HG03095 (cell line): ENCODE data around the gene CMTM1.
"Not testable (repeated sequence)": the region's sequence is repeated elsewhere in the genome, so short reads cannot be mapped to it uniquely, and the experiment has no call there.

Source experiments
- ATAC-seq: cut with Tn5 transposase; IDR thresholded peaks from one replicate; pipeline ENCODE4 v1.9.1; 2021; ENCODE audit warnings: moderate library complexity; ENCODE audit not compliant: unreplicated experiment

Gene CMTM1

DNA sequence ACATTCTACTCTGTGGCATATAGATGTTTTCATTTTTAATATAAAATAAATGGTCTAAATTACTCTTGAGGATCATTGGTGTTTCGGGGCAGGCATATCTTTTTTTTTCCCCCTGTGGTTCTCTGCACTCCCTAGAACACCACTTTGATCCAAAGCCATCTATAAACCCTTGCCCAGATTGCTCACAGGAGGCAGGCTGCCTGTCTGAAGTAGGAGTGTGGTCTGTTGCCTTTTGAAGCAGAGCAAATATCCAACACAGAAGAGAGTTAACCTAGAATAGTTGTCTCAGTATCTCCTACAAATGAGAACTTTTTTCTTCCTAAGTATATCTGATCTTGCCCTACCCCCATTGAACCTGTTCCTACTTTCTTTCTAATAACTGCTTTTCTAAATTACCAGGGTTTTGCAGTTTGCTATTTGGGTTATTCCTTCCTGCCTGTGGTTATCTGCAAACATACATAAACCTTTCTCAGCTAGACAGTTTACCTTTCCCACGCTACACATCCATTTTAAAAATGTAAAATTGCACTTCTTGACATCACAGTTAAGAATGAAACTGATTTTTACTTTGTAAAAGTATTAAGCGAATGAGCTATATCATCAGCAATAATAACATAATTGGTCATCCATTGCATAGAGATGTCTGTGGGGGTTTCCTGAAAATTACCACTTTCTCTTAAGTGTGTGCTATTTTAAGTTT lies 4.7 kb upstream of the CMTM1 start:
- ATAC-seq: no peak

DNA sequence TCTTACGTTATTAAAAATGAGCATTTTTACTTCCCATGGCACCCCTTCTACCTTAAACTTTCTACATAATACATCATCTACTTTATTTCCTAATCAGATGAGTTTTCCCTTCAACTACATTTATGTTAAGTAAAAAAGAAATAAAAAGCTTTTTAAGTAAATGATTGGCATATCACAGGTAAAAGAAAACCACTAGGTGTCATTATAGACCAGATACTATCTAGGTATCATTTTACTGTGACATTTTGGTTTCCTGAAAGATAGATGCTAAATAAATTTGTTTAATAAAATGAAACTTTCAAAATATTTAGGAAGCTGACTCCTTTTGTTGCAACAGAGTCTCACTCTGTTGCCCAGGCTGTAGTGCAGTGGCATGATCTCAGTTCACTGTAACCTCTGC lies 3.8 kb upstream of the CMTM1 start:
- no peak for ATAC-seq

DNA sequence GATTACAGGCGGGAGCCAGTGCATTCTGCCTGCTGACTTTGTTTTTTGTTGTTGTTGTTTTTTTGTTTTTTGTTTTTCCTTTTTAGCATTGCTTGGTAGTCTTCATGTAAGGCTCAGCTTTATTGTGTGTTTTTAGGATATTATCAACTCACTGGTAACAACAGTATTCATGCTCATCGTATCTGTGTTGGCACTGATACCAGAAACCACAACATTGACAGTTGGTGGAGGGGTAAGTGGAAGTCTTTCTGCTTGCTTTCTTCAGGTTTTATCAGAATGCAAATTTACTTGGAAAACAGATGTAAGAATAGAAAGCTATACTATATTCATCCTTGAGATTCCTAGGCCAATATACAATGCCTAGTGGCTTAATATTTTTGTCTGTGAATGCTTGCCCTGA lies 3.3 kb upstream of the CMTM1 start:
- no peak for ATAC-seq

DNA sequence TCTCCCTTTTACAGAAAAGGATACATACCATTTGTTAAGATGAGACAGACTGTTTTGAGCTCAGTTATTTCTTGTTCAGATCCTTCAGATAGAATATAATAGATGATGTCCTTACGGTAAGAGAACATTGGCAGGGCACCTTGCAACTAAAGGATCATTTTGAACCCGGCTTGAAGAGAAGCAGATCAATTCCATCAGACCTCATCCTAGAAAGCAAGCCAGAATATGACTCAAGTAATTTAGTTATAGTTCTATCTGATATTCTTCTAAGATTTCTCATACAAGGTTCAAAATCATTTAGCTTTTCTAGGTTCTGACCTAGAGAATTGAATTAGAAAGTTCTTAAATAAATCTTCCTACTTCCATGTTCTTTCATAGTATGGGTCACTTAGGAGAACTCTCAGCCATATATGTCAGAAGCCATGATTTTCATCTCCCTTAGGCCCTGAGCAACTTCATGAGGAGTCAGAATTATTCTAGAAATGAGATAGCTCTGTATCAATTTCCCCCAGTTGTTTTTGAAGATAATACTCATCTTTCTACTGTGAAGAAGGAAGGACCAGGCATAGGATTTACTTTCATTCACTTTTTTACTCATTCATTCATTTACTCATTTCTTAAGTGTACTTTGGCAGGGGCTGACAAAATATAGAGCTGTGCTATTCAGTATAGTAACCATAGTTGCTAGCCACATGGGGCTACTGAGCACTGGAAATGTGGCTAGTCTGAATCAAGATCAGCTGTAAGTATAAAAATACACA lies 2.5 kb upstream of the CMTM1 start:
- no peak for ATAC-seq

DNA sequence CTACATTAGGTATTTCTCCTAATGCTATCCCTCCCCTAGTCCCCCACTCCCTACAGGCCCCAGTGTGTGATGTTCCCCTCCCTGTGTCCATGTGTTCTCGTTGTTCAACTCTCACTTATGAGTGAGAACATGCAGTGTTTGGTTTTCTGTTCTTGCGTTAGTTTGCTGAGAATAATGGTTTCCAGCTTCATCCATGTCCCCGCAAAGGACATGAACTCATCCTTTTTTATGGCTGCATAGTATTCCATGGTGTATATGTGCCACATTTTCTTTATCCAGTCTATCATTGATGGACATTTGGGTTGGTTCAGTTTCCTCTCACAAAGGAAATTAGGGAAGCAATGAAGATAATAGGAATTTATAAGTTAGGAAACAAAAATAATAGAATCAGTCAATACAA lies 1.0 kb downstream of the CMTM1 start:
- not testable (repeated sequence) for ATAC-seq

DNA sequence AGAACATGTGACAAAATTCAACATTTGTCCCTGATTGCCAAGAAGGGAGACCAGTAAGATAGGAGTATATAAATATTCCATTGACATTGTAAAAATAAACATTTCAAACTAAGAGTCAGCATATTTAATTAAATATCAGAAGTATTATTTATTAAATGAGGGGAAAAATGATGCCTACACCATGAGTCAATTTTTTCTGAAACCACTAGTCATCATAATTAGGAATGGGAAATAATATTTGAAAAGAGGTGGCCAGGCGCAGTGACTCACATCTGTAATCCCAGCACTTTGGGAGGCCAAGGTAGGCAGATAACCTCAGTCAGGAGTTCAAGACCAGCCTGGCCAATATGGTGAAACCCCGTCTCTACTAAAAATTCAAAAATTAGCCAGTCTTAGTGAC lies 2.1 kb downstream of the CMTM1 start:
- no peak for ATAC-seq

DNA sequence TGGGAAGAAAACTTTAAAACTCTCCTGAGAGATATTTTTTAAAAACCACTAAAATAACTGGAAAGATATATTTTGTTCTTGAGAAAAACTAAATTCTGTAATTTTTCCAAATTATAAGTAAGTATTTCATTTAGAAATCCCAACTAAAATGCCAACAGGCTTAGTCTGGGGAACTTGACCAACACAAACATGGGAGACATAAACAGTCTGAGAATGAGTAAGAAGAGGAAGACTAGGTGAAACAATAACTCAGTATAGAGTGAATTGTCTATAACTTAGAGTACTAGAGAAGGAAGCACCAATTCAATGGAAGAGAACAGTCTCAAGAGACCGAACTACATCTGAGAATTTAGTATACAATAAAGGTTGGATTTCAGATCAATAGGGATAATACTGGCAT lies 2.9 kb downstream of the CMTM1 start:
- no peak for ATAC-seq

DNA sequence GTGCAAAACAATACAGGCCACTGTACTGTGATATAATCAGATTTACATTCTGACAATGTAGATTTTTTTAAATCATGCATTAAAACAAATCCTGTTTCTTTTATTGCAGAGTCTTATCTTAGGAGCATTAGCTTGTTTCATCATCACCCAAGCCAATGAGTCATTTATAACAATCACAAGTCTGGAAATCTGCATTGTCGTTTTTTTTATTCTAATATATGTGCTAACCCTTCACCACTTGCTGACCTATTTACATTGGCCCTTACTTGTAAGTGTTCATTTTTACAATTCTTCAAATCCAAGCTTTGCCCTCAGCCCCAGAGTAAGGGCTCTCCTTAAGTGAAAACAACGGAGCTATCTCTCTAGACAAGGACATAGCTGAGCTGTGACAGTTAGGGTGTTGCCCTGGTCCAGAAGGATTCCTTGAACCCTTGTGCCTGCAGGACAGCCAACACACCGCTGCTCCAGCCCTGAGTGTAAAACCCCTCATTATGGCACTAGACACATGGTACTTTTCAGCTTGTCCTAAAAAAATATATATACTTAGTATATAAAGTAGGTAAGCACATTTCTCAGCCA lies 3.7 kb downstream of the CMTM1 start:
- ATAC-seq: no peak

DNA sequence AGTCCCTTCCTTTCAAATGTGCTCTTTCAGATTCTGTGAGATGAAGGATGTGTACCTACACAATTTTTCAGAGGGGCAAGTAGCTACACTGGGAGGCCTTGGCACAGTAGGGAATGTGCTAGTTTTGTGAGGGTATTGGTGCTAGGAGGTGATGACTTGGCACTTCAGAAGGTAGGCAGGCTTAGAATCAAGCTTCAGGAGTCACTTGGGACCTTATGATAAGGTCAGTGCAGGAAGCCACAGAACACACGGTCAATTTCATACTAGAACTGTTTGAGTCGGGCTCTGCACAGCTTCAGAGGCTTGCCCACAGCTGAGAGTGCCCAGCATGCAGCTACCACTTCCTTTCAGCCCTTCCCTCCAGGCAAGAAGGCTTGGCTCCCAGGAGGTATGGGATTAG lies 6.1 kb downstream of the CMTM1 start:
- ATAC-seq: no peak

DNA sequence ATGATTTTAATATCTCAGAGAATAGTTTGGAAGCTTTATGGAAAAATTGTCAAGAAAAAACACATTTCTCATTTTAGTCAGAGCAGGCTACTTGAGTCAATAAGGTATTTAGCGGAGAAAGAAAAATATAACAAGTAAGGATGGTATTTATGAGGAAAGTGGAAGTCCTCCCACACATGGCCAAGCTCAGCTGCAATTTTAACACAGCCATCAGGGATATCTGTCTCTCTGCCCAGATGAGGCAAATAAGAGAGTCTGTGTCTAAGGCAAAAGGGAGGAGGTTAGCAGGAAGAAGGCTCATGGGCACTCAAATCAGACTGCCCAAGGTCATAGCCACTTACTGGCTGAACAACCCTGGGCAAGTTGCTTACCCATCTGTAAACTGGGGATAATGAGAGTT lies 7.8 kb downstream of the CMTM1 start:
- ATAC-seq: no peak

DNA sequence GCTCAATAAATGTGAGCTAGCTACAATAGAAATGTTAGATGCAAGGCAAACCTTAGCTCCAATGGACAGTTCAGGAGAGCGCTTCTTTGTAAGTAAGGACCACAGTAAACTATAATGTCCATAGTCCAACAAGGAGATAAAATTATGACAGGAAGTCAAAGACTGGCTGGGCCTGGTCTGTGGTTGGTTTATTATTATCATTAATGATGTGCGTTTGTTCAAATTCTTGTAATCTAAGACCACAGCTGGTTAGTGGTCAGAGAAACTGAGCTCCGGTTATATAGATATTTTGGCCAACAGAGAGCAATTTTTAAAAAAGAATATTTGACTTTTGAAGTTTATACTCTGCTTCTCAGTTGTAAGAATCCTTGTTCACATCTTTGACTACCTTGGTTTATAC lies 8.3 kb downstream of the CMTM1 start:
- no peak for ATAC-seq

DNA sequence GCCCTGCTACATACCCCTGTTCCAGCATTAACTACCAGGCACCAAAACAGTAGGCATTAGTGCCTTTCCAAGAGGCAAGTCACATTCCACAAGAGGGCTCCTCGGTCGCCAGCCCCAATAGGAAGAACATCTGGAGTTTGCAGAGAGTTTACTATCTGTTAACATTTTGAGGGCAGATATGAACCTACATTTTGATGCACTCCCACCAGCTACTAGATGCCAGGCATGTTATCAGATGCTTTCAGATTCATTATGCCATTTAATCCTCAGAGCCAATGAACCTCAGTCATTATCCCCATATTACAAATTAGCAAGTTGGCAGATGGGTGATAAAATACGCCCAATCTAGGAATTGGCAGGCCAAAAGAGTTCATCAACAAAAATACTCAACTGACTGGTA lies 8.8 kb downstream of the CMTM1 start:
- ATAC-seq: no peak

DNA sequence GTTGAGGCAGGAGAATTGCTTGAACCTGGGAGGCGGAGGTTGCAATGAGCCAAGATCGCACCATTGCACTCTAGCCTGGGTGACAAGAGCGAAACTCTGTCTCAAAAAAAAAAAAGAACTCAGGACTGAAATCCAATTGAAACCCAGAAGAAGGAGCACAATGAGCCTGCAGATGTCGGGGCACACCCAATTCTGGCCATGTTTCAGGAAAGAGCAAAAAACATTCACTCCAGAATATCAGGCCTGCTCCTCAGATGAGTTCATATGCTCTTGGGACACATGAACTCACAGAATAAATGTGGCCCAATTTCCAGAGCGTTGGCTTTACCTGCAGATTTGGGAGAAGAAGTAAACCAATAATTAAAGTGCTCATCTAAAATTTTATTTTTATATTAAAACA lies 10.1 kb downstream of the CMTM1 start:
- ATAC-seq: no peak

DNA sequence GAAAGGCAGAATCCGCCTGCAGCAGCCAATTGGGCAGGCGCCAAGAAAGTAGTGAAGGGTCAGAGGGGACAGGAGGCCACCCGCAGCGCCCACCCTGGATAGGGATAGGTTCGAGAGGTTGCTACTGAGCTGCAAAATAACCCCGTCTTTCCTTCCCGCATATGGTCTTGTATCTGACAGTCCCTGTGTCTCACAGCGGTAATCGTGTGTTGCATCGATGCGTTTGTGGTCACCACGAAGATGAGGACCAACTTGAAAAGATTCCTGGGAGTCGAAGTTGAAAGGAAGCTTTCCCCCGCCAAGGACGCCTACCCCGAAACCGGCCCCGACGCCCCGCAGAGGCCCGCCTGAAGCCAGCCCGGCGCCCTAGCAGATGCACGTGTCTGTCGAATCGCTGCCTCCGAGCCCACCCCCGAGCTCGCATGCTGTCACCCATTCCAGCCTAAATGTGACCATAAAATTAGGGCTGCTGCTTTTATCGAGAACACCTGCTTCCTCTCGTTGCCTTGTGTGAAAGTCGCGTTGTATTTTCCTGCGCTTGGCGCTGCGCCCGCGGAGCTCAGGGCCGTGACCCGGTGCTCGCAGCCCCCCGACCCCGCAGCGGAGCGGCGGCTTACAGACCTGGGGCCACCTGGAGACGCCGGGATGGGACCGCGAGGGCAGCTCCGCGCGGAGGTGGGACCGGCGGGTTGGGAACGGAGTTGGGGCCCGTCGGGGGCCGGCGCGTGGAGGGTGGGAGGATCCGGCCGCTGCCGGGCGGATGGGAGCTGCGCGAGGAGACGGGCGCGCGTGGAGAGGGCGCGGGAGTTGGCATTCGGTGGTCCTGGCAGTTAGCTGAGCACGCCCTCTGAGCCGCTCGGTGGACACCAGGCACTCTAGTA lies 12.7 kb downstream of the CMTM1 start, which contains the start of gene CMTM2:
Gene CMTM2 (plus strand): TSS at position 813 of the 881 bp plus-strand sequence. CDS start 145 bp downstream, outside the sequence.
- no peak for ATAC-seq

DNA sequence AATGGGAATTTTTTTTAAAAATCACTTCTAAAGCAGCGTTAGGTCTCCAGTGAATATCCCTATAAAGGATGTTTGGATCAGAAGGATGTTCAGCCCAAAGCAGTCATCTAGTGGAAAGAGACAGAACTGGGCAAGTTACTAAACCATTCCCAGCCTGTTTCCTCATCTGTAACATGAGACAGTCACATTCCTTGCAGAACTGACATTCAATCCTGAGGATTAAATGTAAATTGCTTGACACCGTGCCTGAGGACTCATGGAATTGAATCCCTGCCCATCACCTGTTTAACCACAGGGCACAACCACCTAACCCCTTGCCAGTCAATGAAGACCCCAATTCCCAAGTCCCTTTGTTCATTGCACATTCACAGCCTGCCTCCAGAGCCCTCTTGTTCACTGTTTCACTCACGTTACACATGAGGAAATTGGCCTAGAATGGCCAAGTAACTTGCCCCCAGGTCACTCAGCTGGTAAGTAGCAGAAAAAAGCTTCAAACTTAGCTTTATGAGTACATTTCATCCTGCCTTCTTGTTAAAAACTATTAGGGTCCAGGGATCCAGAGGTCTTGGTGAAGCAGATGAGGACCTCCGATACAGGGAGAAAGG lies 14.5 kb downstream of the CMTM1 start:
- no peak for ATAC-seq

DNA sequence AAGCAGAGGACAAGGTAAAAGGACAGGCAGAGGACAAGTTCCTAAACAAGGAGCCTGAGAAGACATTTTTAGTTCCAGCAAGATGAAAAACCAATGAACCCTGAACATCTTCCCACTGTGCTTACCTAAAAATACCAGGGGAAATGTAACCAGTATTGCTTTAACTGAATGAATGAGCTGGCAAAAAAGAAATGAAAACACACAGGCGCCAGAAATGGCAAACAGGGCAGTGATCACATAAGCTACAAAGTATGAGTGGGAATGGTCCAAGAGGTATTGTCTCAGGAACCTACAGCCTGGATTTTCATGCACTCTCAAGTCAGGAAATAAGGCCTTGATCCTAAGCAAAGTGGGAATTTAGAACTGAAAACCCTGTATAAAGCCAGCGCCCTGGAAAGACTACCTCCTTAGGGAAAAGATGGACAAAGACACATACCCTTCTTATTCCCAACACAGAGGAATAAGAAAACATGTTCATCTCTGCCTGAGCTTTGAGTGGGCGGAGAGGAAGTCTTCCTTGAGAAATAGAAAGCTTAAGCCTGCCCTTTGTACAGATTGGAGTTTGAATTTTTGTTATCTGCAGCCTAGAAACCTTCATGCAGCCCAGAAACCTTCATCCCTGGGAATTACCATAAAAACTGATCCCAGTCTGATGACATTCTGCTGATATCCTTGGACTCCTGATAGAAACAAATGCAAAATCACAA lies 15.2 kb downstream of the CMTM1 start:
- no peak for ATAC-seq

DNA sequence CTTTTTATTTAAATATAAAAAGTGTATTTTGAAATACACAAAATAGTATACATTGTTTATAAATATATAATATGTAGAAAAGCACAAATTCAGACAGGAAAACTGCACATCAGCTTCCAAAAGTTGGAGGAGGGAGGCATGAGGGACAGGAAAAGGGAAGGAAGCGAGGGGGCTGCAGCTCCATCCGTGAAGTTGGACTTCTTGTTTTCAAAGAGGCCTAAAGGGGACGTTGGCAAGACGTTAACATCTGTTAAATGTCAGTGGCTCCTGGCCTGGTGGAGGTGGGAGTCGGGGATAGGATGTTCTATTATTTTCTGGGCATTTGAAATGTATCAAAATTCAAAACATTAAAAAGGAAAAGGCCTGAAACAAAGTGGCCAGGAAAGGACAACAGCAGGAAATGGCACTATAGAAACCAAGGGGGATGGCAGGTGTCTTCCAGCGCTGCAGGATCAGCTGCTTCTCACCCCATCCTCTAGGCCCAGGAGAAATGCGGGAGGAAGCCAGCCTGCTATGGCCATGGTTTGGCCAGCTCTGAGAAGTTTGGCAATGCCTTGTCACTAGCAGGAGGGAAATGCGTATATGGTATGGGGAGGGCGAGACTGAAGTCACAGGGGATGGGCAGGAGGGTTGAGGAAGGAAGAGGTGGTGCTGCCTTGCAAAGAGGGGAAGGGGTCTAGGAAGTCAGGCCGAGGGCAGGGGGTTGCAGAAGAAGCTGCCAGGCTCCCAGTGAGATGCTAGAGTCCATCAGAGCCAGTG lies 19.4 kb downstream of the CMTM1 start:
- ATAC-seq: no peak

DNA sequence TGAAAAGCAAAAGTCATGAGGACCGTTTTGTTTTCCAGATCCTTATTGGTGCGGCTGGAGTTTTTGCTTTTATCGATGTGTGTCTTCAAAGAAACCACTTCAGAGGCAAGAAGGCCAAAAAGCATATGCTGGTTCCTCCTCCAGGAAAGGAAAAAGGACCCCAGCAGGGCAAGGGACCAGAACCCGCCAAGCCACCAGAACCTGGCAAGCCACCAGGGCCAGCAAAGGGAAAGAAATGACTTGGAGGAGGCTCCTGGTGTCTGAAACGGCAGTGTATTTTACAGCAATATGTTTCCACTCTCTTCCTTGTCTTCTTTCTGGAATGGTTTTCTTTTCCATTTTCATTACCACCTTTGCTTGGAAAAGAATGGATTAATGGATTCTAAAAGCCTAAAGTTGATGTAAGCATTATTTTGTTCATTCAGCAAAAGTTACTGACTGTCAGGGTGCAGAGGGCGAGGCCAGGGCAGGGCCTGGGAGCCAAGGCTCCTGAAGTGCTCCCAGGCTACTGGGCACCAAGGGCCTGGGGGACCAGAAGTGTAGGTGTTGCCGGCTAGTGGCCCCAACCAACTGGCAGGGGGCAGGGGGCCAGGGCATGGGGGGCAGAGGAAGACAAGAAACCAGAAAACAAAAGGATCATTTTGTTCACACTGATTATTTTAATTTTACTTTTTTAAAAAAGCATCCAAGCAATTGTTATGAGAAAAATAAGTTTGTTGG lies 21.8 kb downstream of the CMTM1 start:
- ATAC-seq: no peak
